GM03348 (cell line): ENCODE results near the gene SAMD14.

Experiments
- DNase-seq: peaks from one replicate; pipeline ENCODE4 v3.0.0; 2012; ENCODE audit warnings: low spot score

The SAMD14 gene

GRCh38 chr17:50111673-50112655, 18.0 kb downstream of the SAMD14 start:
- DNase-seq = no peak

- no peak for DNase-seq
Measured at GRCh38 chr17:50110591-50111349, 19.2 kb downstream of the SAMD14 start.

- DNase-seq = no peak
Measured at GRCh38 chr17:50109785-50110184, 20.2 kb downstream of the SAMD14 start.

GRCh38 chr17:50109207-50109606, 20.8 kb downstream of the SAMD14 start:
- DNase-seq = no peak

- no peak for DNase-seq
Measured at GRCh38 chr17:50108556-50108955, 21.4 kb downstream of the SAMD14 start.

GRCh38 chr17:50107790-50108414, 22.1 kb downstream of the SAMD14 start:
- no peak for DNase-seq

- DNase-seq = no peak
Measured at GRCh38 chr17:50106393-50107131, 23.4 kb downstream of the SAMD14 start.

GRCh38 chr17:50105811-50106210, 24.1 kb downstream of the SAMD14 start:
- no peak for DNase-seq

GRCh38 chr17:50103941-50104340, 26.0 kb downstream of the SAMD14 start:
- DNase-seq = no peak

- DNase-seq = no peak
Measured at GRCh38 chr17:50103252-50103651, 26.7 kb downstream of the SAMD14 start.

- no peak for DNase-seq
Measured at GRCh38 chr17:50102164-50102991, 27.6 kb downstream of the SAMD14 start.

GRCh38 chr17:50101346-50102163, 28.4 kb downstream of the SAMD14 start:
- DNase-seq = no peak

- no peak for DNase-seq
Measured at GRCh38 chr17:50100921-50101345, 29.0 kb downstream of the SAMD14 start.

GRCh38 chr17:50100480-50100883, 29.5 kb downstream of the SAMD14 start:
- no peak for DNase-seq

- no peak for DNase-seq
Measured at GRCh38 chr17:50099003-50099402, 31.0 kb downstream of the SAMD14 start.

- DNase-seq = no peak
Measured at GRCh38 chr17:50098583-50098982, 31.4 kb downstream of the SAMD14 start.

GRCh38 chr17:50097926-50098325, 32.0 kb downstream of the SAMD14 start:
- no peak for DNase-seq

- no peak for DNase-seq
Measured at GRCh38 chr17:50097455-50097854, 32.5 kb downstream of the SAMD14 start.

GRCh38 chr17:50096758-50097157, 33.2 kb downstream of the SAMD14 start:
- DNase-seq = no peak

GRCh38 chr17:50096092-50096491, 33.9 kb downstream of the SAMD14 start:
- no peak for DNase-seq
